ENCODE data around the gene SHB.

The SHB gene

DNA sequence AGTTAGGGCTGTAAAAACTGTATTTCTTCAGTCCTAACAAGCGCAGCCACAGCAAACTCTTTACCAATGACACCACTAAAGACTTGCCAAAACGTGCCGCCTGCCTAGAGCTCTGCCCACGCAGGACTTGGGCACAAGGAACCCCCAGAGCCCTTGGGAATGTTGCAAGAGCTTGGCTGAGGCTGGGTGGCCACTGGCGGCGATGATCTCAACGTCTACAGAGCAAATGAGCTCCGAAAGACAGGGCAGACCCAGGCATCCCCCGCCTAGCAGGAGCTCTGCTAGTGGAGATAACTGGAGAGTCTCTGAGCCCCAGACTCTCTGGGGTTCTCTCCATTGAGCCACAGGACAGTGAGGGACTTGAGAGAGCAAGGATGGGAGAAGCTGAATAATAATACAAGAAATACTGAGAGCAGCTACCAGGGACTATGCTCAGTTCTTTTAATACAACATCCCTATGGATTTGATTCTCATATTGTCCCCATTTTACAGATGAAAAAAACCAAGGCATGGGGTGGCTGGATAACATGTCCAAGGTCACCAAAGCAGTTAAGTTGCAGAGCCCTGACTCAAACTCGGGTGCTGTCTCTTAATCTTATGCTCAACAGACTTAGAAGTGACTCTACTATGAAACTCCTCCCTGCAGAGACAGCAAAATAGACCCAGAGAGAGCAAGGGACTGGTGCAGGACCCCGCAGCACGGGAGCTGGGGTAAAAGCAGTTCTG is 32.5 kb downstream of the SHB start:
- no peak overlapping the region for H3K27ac Mint-ChIP-seq

DNA sequence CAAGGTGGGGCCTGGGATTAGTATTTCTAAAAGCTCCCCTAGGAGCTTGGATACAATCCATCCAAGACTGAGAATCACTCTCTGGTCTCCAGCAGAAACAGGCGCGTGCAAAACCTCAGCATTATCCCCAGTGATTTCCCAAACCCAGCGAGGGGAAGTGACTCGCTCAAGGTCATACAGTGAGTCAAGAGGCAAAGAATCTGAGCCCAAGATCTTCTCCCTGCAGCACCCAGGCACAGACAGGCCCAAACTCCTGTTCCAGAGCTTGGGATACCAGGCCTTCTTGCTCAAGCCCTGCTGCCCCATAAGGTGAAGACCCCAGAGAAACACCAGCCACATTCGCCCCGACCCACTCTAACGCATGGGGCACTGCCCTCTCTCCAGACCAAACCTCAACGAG is 33.2 kb downstream of the SHB start:
- Mint-ChIP-seq H3K36me3 (no peaks in the 10 kb centered on the region), H3K9me3 (no peaks in the 10 kb centered on the region), H3K27me3 (peaks cover 5% of the 10 kb centered on the region), H3K27ac (no peak overlapping the region), H3K4me3 (no peak overlapping the region), H3K4me1 (no peaks in the 10 kb centered on the region)
- ATAC-seq (ENCODE audit: low read depth) (no peak), DNase-seq (ENCODE audit: low spot score in 2 of 2) (no peak)

More for the DNA sequence above, 32.5 kb downstream of the SHB start:
- no peak for ATAC-seq (ENCODE audit: low read depth)
- no peaks in the 10 kb centered on the region for H3K4me1 Mint-ChIP-seq
- no peak for DNase-seq (ENCODE audit: low spot score in 2 of 2)
- H3K4me3 Mint-ChIP-seq = no peak overlapping the region
- no peaks in the 10 kb centered on the region for H3K36me3 Mint-ChIP-seq
- peaks cover 7% of the 10 kb centered on the region for H3K27me3 Mint-ChIP-seq
- no peaks in the 10 kb centered on the region for H3K9me3 Mint-ChIP-seq

DNA sequence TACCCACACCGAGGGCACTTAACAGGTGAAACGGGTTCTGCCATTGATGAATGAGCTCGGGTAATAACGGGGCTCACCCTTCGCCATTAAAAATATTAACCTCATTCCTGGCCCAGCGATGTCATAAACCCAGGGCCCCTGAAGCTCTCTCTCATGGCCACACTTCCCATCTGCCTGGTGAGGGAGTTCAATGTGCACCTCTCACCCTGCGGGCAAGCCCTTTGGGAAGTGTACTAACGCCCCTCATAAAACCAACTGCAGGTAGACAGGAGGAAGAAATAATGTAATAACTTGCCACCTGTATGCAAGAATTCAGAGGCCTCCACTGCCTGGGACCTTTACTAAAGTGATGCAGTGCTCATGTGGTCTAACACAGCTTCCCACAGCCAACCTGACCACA is 35.1 kb downstream of the SHB start:
- DNase-seq (ENCODE audit: low spot score in 2 of 2) (no peak), ATAC-seq (ENCODE audit: low read depth) (no peak)
- Mint-ChIP-seq H3K27ac (no peak overlapping the region), H3K9me3 (no peaks in the 10 kb centered on the region), H3K27me3 (no peaks in the 10 kb centered on the region), H3K4me3 (no peak overlapping the region), H3K36me3 (no peaks in the 10 kb centered on the region), H3K4me1 (no peaks in the 10 kb centered on the region)

DNA sequence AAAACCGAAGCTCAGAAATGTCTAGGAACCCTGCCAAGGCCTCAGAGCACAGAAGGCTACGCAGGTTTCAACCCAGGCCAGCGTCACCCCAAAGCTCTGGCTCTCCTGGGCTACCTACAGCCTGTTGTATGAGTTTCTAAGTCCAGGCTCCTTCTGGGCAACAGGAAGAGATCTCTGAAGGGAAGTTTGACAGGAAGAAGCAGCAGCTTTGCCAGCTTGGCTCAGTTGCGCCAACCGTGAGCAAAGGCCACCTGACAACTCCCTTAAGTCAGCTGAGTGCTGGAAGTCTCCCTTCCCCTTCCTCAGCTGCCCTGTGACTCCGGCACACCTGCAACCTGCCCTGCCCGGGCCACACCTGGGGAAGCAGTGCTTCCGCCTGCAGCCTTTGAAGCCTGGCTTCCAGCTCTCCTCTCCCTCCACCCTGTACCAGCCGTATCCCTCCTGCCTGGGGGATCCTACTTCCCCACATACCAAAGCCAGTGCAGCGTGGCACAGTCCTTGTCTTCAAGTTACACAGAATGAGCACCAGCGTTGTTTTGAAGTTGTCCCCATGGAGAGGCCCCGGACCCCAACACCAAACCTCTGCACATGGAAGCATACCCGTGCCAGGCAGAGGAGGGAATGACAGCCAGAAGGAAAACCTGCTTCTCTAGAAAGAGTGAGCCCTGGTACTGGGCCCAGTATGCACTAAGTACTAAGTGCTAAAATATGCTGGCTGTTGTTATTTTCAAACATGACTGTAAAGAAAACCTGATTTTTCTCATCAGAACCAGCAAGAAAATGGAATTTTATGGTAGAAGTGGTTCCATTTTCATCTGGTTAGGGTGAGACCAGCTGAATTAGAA is 36.5 kb downstream of the SHB start:
- Mint-ChIP-seq H3K9me3 (no peaks in the 10 kb centered on the region), H3K36me3 (no peaks in the 10 kb centered on the region), H3K27me3 (no peaks in the 10 kb centered on the region), H3K27ac (no peak overlapping the region), H3K4me3 (no peak overlapping the region), H3K4me1 (no peaks in the 10 kb centered on the region)
- DNase-seq (ENCODE audit: low spot score in 2 of 2) (no peak), ATAC-seq (ENCODE audit: low read depth) (no peak)

DNA sequence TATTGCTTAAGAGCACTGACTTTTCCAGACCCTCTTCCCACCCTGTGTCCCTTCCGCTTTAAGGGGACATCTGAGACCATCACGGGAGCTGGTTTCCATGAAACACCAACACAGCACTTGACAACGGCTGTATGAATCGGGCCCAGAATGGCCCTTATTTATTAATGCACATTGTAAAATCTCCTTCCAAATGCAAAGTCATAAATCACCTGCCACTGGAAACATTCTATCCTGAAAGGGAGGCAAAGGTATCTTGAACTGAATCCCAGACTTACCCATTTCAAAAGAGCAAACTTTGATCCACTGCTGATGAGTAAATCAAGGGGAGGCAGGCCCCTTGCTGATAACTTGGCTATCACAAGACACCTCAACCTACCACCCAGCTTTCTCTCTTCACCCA is 37.4 kb downstream of the SHB start:
- H3K4me3 Mint-ChIP-seq = no peak overlapping the region
- no peaks in the 10 kb centered on the region for H3K27me3 Mint-ChIP-seq
- H3K27ac Mint-ChIP-seq = no peak overlapping the region
- ATAC-seq (ENCODE audit: low read depth) (no peak), DNase-seq (ENCODE audit: low spot score in 2 of 2) (no peak)
- H3K9me3 Mint-ChIP-seq = no peaks in the 10 kb centered on the region
- no peaks in the 10 kb centered on the region for H3K4me1 Mint-ChIP-seq
- H3K36me3 Mint-ChIP-seq = no peaks in the 10 kb centered on the region

DNA sequence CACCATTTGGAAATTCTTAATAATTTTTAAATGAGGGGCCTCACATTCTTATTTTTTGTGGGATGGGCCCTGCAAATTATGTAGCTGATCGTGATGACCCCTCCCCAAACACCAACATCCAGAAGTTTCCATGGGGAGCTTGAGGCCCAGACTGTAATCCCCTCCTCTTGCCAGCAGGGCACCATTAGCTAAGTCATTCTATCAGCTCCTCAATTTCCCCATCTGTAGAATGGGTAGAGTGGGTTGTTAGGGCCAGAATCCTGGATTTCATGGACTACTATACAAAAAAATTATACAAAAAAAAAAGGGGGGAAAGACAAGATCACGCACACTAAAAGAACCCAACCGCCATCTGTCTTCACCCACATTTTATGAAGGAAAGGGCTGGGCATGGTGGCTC is 38.4 kb downstream of the SHB start:
- Mint-ChIP-seq H3K4me3 (no peak overlapping the region), H3K36me3 (no peaks in the 10 kb centered on the region), H3K27me3 (no peaks in the 10 kb centered on the region), H3K9me3 (no peaks in the 10 kb centered on the region), H3K27ac (no peak overlapping the region), H3K4me1 (no peaks in the 10 kb centered on the region)
- DNase-seq (ENCODE audit: low spot score in 2 of 2) (no peak), ATAC-seq (ENCODE audit: low read depth) (no peak)

DNA sequence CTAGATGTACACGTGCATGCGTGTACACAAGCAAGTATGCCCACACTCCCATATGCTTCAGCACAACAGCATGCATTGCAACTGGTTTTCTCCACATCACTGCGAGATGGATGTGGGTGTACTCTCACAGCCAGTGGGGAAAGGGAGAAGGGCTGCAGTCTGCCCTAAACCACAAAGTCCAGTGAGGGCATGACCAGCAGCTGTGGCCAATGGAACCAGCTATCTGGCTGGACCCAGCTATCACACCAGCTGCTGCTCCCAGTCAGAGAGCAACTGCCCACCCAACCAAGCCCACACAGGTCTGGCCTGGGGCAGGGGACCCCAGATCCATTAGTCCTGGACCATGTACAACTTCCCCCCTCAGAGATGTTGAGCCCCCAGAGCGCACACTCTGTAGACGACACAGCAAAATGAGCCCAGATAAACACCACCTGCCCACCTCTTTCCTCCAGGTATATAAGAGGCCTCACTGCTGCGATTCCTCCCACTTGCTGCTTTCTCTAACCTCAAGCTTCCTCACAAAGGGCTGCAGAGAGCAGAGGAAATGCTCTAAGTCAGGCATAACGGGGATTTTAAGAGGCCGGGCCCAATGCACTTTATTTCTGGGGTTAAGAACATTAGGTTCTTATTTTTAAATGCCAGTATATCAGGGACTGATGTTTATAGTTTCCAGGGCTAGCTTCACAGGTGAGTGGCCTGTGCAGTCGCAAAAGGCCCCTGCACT is 39.0 kb downstream of the SHB start:
- ATAC-seq (ENCODE audit: low read depth) = no peak
- Mint-ChIP-seq H3K36me3 (no peaks in the 10 kb centered on the region), H3K9me3 (no peaks in the 10 kb centered on the region), H3K27me3 (no peaks in the 10 kb centered on the region), H3K4me1 (no peaks in the 10 kb centered on the region), H3K27ac (no peak overlapping the region), H3K4me3 (no peak overlapping the region)
- DNase-seq (ENCODE audit: low spot score in 2 of 2) = no peak

DNA sequence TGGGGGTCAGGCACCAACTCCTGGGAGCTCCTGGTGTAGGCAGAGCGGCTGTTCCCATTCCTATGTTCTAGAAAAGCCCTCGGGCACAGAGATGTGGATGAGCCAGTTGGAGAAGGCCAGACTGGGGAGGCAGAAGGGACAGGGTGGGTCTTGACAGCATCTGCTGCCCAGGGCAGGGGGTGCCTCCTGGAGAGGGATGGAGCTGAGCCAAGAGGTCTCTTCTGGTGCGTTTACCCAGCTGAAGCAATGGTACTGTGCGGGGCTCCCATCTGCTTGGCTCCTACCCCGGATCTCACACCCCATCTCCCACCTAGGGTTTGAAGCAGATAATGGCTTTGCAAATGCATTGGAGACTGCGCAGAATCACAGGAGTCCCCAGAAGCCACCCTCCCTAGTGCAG is 41.3 kb downstream of the SHB start:
- H3K36me3 Mint-ChIP-seq = no peaks in the 10 kb centered on the region
- H3K27me3 Mint-ChIP-seq = peaks cover 1% of the 10 kb centered on the region
- no peak overlapping the region for H3K4me3 Mint-ChIP-seq
- H3K4me1 Mint-ChIP-seq = no peaks in the 10 kb centered on the region
- H3K9me3 Mint-ChIP-seq = no peaks in the 10 kb centered on the region
- H3K27ac Mint-ChIP-seq = no peak overlapping the region
- no peak for ATAC-seq (ENCODE audit: low read depth)
- DNase-seq (ENCODE audit: low spot score in 2 of 2) = no peak

DNA sequence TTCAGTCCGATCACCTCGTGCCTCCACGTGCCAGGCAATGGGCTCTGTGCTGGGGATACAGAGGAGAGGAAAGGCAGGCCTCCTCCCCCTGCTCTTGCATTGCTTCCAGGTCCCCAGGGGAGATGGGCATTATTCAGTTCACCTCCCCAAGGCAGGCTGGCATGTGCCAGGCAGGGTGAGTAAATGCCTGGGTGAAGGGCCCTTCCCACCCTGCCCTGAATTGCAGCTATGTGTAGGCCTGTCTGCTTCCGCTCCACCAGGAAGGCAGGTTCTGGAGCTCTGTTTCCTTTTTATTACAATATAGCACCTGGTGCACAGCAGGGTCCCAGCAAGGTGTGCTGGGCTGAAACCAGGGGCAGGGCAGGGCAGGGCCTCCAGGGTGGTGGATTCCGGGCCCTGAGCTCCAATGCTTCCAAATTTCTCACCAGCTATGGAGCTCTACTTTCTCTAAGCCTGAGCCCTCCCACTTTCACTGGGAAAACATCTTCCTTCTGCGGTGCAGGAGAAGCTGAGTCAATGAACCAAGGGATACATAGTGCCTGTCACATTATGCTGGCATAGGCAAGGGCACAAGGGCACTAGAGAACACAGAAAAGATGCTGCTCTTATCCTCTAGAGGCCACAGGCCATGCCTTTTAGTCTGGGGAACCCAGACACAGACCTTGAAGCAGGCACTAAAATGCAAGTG is 42.0 kb downstream of the SHB start:
- H3K4me1 Mint-ChIP-seq = no peaks in the 10 kb centered on the region
- no peak overlapping the region for H3K27ac Mint-ChIP-seq
- H3K36me3 Mint-ChIP-seq = no peaks in the 10 kb centered on the region
- no peaks in the 10 kb centered on the region for H3K9me3 Mint-ChIP-seq
- no peak for ATAC-seq (ENCODE audit: low read depth)
- DNase-seq (ENCODE audit: low spot score in 2 of 2) = no peak
- no peak overlapping the region for H3K4me3 Mint-ChIP-seq
- peaks cover 1% of the 10 kb centered on the region for H3K27me3 Mint-ChIP-seq

DNA sequence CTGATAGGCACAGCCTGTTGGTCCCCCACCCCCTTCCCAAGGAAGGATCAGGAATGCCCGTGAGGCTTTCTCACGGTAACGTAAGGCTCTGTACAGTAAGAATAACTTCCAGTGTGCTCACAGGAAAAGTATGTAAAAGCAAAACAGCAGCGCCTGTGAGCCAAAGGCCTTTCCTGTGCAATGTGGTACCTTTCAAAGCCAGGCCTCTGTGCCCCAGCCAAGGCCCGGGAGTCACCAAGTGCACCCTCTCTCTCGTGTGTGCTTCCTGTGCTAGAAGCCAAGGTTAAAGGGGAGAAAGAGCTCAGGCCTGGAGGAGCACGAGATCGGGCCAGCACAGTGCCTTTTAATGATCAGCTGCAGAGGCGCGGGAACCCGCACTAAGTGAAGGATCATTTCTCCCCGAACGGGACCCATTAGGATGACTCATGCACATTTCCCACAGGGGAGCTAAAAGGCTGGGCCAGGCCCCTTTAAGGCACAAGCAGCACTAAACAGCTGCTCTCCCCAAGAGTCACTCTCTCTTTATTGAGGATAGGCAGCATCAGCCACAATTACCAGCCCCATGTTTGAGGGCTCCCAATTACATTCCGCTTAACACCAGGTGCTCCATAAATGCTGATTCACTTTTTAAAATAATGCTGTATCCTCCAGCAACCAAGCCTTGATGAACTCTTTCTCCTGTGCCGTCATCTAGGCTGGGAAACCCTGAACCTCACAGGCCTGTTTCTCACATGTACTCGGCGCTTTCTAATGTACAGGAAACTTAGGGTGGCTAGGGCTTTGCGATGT is 42.8 kb downstream of the SHB start:
- no peak overlapping the region for H3K4me3 Mint-ChIP-seq
- H3K27me3 Mint-ChIP-seq = peaks cover 1% of the 10 kb centered on the region
- ATAC-seq (ENCODE audit: low read depth) = no peak
- H3K36me3 Mint-ChIP-seq = no peaks in the 10 kb centered on the region
- no peak overlapping the region for H3K27ac Mint-ChIP-seq
- H3K9me3 Mint-ChIP-seq = no peaks in the 10 kb centered on the region
- no peak for DNase-seq (ENCODE audit: low spot score in 2 of 2)
- no peaks in the 10 kb centered on the region for H3K4me1 Mint-ChIP-seq

DNA sequence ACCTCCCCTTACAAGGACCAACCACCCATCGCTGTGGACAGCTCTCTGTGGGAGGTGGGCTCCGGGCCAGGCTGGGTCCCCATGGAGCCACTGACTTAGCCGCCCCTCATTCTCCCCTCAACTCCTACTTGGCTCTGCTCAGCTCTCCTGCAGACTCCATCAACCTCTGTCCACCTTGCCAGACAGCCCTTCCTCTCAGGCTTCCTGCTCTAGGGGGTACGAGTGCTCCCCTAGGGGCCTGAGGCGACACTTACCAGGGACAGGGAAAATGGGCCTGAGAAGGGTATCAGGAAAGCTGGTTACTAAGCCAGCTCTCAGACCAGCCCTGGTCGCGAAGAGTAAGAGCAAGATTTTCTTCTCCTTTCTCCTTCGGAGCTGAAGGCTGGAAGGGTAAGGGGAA is 43.9 kb downstream of the SHB start:
- no peak overlapping the region for H3K4me3 Mint-ChIP-seq
- peaks cover 1% of the 10 kb centered on the region for H3K27me3 Mint-ChIP-seq
- no peak overlapping the region for H3K27ac Mint-ChIP-seq
- H3K9me3 Mint-ChIP-seq = no peaks in the 10 kb centered on the region
- no peak for ATAC-seq (ENCODE audit: low read depth)
- DNase-seq (ENCODE audit: low spot score in 2 of 2) = no peak
- H3K36me3 Mint-ChIP-seq = no peaks in the 10 kb centered on the region
- H3K4me1 Mint-ChIP-seq = no peaks in the 10 kb centered on the region

DNA sequence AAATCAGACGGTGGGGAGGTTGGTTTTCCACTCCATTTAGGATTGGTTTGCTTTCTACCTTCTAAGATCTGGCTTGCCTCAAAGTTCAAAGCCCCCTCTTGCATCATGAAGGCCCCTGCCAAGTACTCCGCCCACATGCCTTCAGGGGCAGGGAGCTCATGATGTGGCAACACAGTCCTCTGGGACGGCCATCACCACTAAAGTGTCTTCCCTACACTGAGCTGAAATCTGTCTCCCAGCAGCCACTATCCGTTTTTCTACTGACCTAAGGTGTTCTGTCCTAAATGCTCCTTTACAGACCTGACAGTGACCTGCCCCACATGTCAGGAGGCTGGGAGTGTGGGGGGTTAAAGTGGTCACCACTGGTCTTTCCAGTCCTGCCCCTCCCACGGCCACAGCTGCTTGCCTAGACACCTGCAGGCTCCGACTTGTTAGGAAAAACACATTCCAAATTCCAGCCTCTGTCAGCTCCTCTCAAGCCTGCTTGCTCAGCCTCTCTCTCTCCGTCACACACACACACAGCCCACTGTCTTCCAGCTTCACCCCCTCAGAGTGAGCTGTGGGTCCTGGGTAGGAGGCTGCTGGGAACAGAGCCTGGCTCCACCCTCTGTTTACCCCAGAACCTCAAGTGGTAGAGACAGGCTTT is 44.9 kb downstream of the SHB start:
- DNase-seq (ENCODE audit: low spot score in 2 of 2) = no peak
- Mint-ChIP-seq H3K4me1 (no peaks in the 10 kb centered on the region), H3K27ac (no peak overlapping the region)

DNA sequence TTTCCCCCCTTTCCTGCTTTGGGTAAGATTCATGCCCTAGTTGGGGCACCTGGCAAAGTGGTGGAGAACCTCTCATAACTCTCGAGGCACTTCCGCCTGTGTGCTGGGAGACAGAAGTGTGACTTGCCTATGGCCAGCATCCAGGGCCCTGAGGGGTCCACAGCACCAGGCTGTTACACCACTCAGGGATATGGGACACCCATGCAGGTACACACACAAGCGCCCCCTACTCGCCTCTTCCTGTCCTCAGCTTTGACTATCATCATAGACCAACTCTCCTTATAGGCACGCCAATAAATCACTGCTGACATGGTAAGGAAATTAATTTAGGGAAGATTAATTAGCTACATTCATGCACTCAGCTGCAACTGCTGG is 45.4 kb downstream of the SHB start:
- no peak for ATAC-seq (ENCODE audit: low read depth)
- no peaks in the 10 kb centered on the region for H3K36me3 Mint-ChIP-seq
- no peaks in the 10 kb centered on the region for H3K4me1 Mint-ChIP-seq
- peaks cover 1% of the 10 kb centered on the region for H3K27me3 Mint-ChIP-seq
- no peak for DNase-seq (ENCODE audit: low spot score in 2 of 2)
- H3K4me3 Mint-ChIP-seq = no peak overlapping the region
- H3K9me3 Mint-ChIP-seq = no peaks in the 10 kb centered on the region
- no peak overlapping the region for H3K27ac Mint-ChIP-seq

More for the DNA sequence above, 44.9 kb downstream of the SHB start:
- Mint-ChIP-seq H3K27me3 (peaks cover 1% of the 10 kb centered on the region), H3K4me3 (no peak overlapping the region), H3K9me3 (no peaks in the 10 kb centered on the region), H3K36me3 (no peaks in the 10 kb centered on the region)
- ATAC-seq (ENCODE audit: low read depth) = no peak
